ENCODE measurements around the gene UACA. TPM values are rescaled to one million over a fixed set of nuclear protein-coding genes. Genes with fewer than 3 reads are reported as not detected.
"Not testable (repeated sequence)": the region's sequence is repeated elsewhere in the genome, so short reads cannot be mapped to it uniquely, and the experiment has no call there.

Gene UACA
- total RNA-seq, 1 experiment from 2014 or later: 19.6 TPM

- DNase-seq (ENCODE audit: low read depth): no peak
Observed at GRCh38 chr15:70629735-70630273, 133.6 kb downstream of the UACA start.

GRCh38 chr15:70628549-70628896, 134.8 kb downstream of the UACA start:
- no peak for DNase-seq (ENCODE audit: low read depth)

- peak; percentile 73 for DNase-seq (ENCODE audit: low read depth)
Observed at GRCh38 chr15:70627734-70628548, 135.4 kb downstream of the UACA start.

GRCh38 chr15:70627322-70627721, 136.0 kb downstream of the UACA start:
- DNase-seq (ENCODE audit: low read depth): no peak

- no peak for DNase-seq (ENCODE audit: low read depth)
Observed at GRCh38 chr15:70625438-70625837, 137.9 kb downstream of the UACA start.

- no peak for DNase-seq (ENCODE audit: low read depth)
Observed at GRCh38 chr15:70625011-70625410, 138.3 kb downstream of the UACA start.

- no peak for DNase-seq (ENCODE audit: low read depth)
Observed at GRCh38 chr15:70618929-70619328, 144.4 kb downstream of the UACA start.

- DNase-seq (ENCODE audit: low read depth): no peak
Observed at GRCh38 chr15:70617911-70618287, 145.5 kb downstream of the UACA start.

GRCh38 chr15:70617076-70617910, 146.1 kb downstream of the UACA start:
- DNase-seq (ENCODE audit: low read depth): no peak

GRCh38 chr15:70616311-70616756, 147.0 kb downstream of the UACA start:
- DNase-seq (ENCODE audit: low read depth): not testable (repeated sequence)

- no peak for DNase-seq (ENCODE audit: low read depth)
Observed at GRCh38 chr15:70615435-70616310, 147.7 kb downstream of the UACA start.

- no peak for DNase-seq (ENCODE audit: low read depth)
Observed at GRCh38 chr15:70614221-70614620, 149.1 kb downstream of the UACA start.

- no peak for DNase-seq (ENCODE audit: low read depth)
Observed at GRCh38 chr15:70613271-70613670, 150.1 kb downstream of the UACA start.

GRCh38 chr15:70611286-70611685, 152.1 kb downstream of the UACA start:
- no peak for DNase-seq (ENCODE audit: low read depth)

- no peak for DNase-seq (ENCODE audit: low read depth)
Observed at GRCh38 chr15:70610541-70610940, 152.8 kb downstream of the UACA start.

GRCh38 chr15:70609889-70610288, 153.5 kb downstream of the UACA start:
- DNase-seq (ENCODE audit: low read depth): no peak

- no peak for DNase-seq (ENCODE audit: low read depth)
Observed at GRCh38 chr15:70608144-70608543, 155.2 kb downstream of the UACA start.

GRCh38 chr15:70605606-70606410, 157.6 kb downstream of the UACA start:
- DNase-seq (ENCODE audit: low read depth): peak; percentile 75

- DNase-seq (ENCODE audit: low read depth): peak; percentile 64
Observed at GRCh38 chr15:70604666-70605315, 158.6 kb downstream of the UACA start.

Measured in Daoy (cell line).